ENCODE results near the gene KIF5C.

Gene KIF5C

DNA sequence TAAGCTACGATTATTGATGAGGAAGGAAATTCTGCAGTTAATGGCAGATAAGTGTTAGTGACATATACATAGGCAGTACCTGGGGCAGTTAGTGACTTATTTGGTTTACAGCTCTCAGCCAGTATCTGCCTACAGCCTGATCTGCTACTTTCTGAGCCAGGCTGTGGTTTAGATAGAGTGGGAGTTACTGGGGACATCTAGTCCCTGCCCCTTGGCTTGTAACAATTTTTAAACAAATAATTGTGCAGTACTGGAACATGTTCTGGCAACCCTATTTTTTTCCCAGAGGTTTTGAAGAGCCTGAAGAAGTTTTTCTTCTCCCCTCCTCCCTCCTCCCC lies 2.3 kb downstream of the KIF5C start:
- Histone ChIP-seq H3K9me2 (ENCODE audit: low read depth, low read length) (no peaks in the 10 kb centered on the region), H3K4me1 (ENCODE audit: insufficient read depth, low read length, severe bottlenecking) (peaks cover 17% of the 10 kb centered on the region), H4K20me1 (ENCODE audit: insufficient read depth, low read length) (no peaks in the 10 kb centered on the region), H3K9me3 (ENCODE audit: low read length) (no peaks in the 10 kb centered on the region), H3K9ac (ENCODE audit: low read length) (no peak overlapping the region), H3K27me3 (ENCODE audit: insufficient read depth, low read length) (0 out of 2 replicates have a peak, but pooled peaks cover under 1% of the 10 kb centered on the region), H3K4me2 (ENCODE audit: low read length) (no peak overlapping the region), H2AFZ (ENCODE audit: low read length) (no peak overlapping the region), H3K36me3 (ENCODE audit: insufficient read depth, low read length) (no peaks in the 10 kb centered on the region), H3K4me3 (ENCODE audit: low read depth, low read length, poor library complexity, severe bottlenecking) (no peak overlapping the region), H3K79me2 (ENCODE audit: insufficient read depth, low read length) (no peaks in the 10 kb centered on the region), H3F3A (ENCODE audit: insufficient read depth, low read length) (no peaks in the 10 kb centered on the region; the same call in 1 of the 2 replicates), H3K27ac (ENCODE audit: low read depth, low read length, poor library complexity, severe bottlenecking) (no peak overlapping the region)
- TF ChIP-seq EZH2 (IDR thresholded peaks at IDR 0.05; ENCODE audit: borderline replicate concordance, low read length): no peak
- no peak for TF ChIP-seq CTCF (IDR thresholded peaks at IDR 0.05; ENCODE audit: low read length)

DNA sequence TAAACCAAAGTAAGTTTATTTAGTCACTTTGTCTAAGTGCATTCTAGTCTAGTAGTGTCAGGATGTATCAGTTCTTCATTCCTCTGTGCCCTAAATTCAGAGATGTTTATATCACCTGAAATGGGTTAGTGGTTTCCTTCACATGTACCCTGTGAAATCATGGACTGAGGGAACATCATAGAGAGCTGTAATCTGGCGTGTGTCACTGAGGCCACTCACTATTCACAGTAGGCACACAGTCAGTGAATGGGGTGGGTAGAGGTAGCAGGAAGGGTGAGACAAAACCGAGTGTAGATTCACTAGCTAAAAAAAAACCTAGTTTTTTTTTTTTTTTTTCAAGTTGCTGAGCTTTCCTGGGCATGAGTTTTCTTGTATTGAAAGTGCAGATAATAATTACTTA lies 5.6 kb downstream of the KIF5C start:
- Histone ChIP-seq H2AFZ (ENCODE audit: low read length) (no peak overlapping the region), H3K36me3 (ENCODE audit: insufficient read depth, low read length) (no peaks in the 10 kb centered on the region), H3K4me3 (ENCODE audit: low read depth, low read length, poor library complexity, severe bottlenecking) (no peak overlapping the region), H3K79me2 (ENCODE audit: insufficient read depth, low read length) (no peaks in the 10 kb centered on the region), H4K20me1 (ENCODE audit: insufficient read depth, low read length) (no peaks in the 10 kb centered on the region), H3K27me3 (ENCODE audit: insufficient read depth, low read length) (0 out of 2 replicates have a peak, but pooled peaks cover 4% of the 10 kb centered on the region), H3K27ac (ENCODE audit: low read depth, low read length, poor library complexity, severe bottlenecking) (no peak overlapping the region), H3K4me1 (ENCODE audit: insufficient read depth, low read length, severe bottlenecking) (peaks cover 14% of the 10 kb centered on the region), H3K4me2 (ENCODE audit: low read length) (no peak overlapping the region), H3K9me3 (ENCODE audit: low read length) (no peaks in the 10 kb centered on the region), H3K9me2 (ENCODE audit: low read depth, low read length) (no peaks in the 10 kb centered on the region), H3F3A (ENCODE audit: insufficient read depth, low read length) (no peaks in the 10 kb centered on the region; the same call in 1 of the 2 replicates), H3K9ac (ENCODE audit: low read length) (no peak overlapping the region)
- TF ChIP-seq CTCF (IDR thresholded peaks at IDR 0.05; ENCODE audit: low read length) (no peak), EZH2 (IDR thresholded peaks at IDR 0.05; ENCODE audit: borderline replicate concordance, low read length) (no peak)

GRCh38 chr2:148882051-148882450 lies 7.0 kb downstream of the KIF5C start:
- Histone ChIP-seq H3K9ac (ENCODE audit: low read length) (no peak overlapping the region), H3K36me3 (ENCODE audit: insufficient read depth, low read length) (no peaks in the 10 kb centered on the region), H4K20me1 (ENCODE audit: insufficient read depth, low read length) (no peaks in the 10 kb centered on the region), H3F3A (ENCODE audit: insufficient read depth, low read length) (no peaks in the 10 kb centered on the region; the same call in 1 of the 2 replicates), H3K27me3 (ENCODE audit: insufficient read depth, low read length) (0 out of 2 replicates have a peak, but pooled peaks cover 4% of the 10 kb centered on the region), H3K9me2 (ENCODE audit: low read depth, low read length) (no peaks in the 10 kb centered on the region), H3K9me3 (ENCODE audit: low read length) (no peaks in the 10 kb centered on the region), H3K4me3 (ENCODE audit: low read depth, low read length, poor library complexity, severe bottlenecking) (no peak overlapping the region), H3K79me2 (ENCODE audit: insufficient read depth, low read length) (no peaks in the 10 kb centered on the region), H2AFZ (ENCODE audit: low read length) (no peak overlapping the region), H3K27ac (ENCODE audit: low read depth, low read length, poor library complexity, severe bottlenecking) (no peak overlapping the region), H3K4me1 (ENCODE audit: insufficient read depth, low read length, severe bottlenecking) (peaks cover 2% of the 10 kb centered on the region), H3K4me2 (ENCODE audit: low read length) (no peak overlapping the region)
- no peak for TF ChIP-seq CTCF (IDR thresholded peaks at IDR 0.05; ENCODE audit: low read length)
- no peak for TF ChIP-seq EZH2 (IDR thresholded peaks at IDR 0.05; ENCODE audit: borderline replicate concordance, low read length)

Measured in OCI-LY1 (cell line).